Activated T-helper 17 cell treated with anti-CD3 and anti-CD28 coated beads, Interleukin-2, amount 50 U/mL, for 72 hours (primary cell): Measurements from ENCODE around the gene DOCK3. TPM values are rescaled to one million over a fixed set of nuclear protein-coding genes. Genes with fewer than 3 reads are reported as not detected.
A peak's percentile ranks its signal among the peaks of the same experiment; 100 is the strongest.
"Not testable (repeated sequence)": the region's sequence is repeated elsewhere in the genome, so short reads cannot be mapped to it uniquely, and the experiment has no call there.

Experiments
- ATAC-seq: fragments of 150-1000 bp; cut with Tn5 transposase; replicated peaks from 2 replicates; pipeline ENCODE4 v1.10.0; 2021; ENCODE audit warnings: mild to moderate bottlenecking, moderate library complexity
- H3K27ac Mint-ChIP-seq: one replicate; pipeline ENCODE4 v1.8.0; 2022; ENCODE audit warnings: mixed read lengths
- H3K27me3 Mint-ChIP-seq: one replicate; pipeline ENCODE4 v1.8.0; 2022; ENCODE audit warnings: mixed read lengths
- H3K36me3 Mint-ChIP-seq: one replicate; pipeline ENCODE4 v1.8.0; 2022; ENCODE audit warnings: low read depth, mild to moderate bottlenecking, mixed read lengths
- H3K4me1 Mint-ChIP-seq: one replicate; pipeline ENCODE4 v1.8.0; 2022; ENCODE audit warnings: mixed read lengths
- H3K4me3 Mint-ChIP-seq: one replicate; pipeline ENCODE4 v1.8.0; 2022; ENCODE audit warnings: mild to moderate bottlenecking, mixed read lengths
- H3K9me3 Mint-ChIP-seq: one replicate; pipeline ENCODE4 v1.8.0; 2022; ENCODE audit warnings: mixed read lengths
- total RNA-seq, 2 donors: library from RNA; stranded (reverse); gene quantifications; one replicate each; pipeline ENCODE4 v1.2.3, GENCODE V29; 2022

Gene DOCK3
- total RNA-seq, 2 donors from 2014 or later: 3.8 to 7.8 TPM

- not testable (repeated sequence) for H3K9me3 Mint-ChIP-seq, H3K4me1 Mint-ChIP-seq, H3K4me3 Mint-ChIP-seq
Observed at GRCh38 chr3:51186446-51186845, 511.7 kb downstream of the DOCK3 start.

DNA sequence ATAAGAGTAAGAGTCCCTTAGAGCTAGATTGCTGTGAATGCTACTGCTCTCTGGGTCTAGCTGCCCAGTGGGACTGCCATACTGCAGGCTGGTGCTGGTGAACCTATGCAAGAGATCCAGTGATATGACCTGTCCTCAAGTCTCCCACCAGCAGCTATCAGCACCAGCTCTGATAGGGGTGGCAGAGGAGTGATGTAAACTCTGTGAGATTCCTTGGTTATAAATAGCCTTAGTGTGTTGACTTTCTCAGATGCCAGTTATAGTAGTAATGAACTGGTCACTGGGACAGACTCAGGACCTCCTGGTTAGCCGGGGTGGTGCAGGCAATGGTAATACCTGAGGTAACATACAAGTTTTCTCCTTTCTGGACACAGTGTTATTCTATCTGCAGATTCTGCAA lies 515.5 kb downstream of the DOCK3 start:
- H3K4me1 Mint-ChIP-seq: no peaks in the 10 kb centered on the region
- no peaks in the 10 kb centered on the region for H3K27me3 Mint-ChIP-seq
- H3K4me3 Mint-ChIP-seq: no peak overlapping the region
- no peak overlapping the region for H3K27ac Mint-ChIP-seq
- no peak for ATAC-seq
- H3K9me3 Mint-ChIP-seq: peaks cover 8% of the 10 kb centered on the region
- no peaks in the 10 kb centered on the region for H3K36me3 Mint-ChIP-seq

More at GRCh38 chr3:51186446-51186845, 511.7 kb downstream of the DOCK3 start:
- H3K27me3 Mint-ChIP-seq, ATAC-seq, H3K27ac Mint-ChIP-seq, H3K36me3 Mint-ChIP-seq: not testable (repeated sequence)

DNA sequence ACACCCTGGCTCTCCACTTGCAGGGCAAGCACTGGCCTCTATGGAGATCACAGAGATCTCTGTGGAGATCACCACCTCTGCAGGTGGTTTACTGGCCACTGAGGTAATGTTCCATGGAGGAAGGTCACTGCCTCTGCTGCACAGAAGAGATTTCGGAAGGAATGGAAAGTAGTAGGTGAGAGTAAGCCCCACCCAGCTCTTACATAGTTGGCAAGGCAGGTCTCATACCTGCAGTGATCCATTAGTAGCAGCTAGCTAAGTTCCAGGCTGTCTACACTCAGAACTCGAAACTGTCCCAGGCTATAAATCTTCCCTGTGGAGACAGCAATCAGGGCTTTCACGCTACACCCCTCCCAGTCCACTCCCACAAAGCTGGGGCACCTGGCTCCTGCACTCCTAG lies 516.1 kb downstream of the DOCK3 start:
- Mint-ChIP-seq H3K4me3 (no peak overlapping the region), H3K4me1 (no peaks in the 10 kb centered on the region), H3K36me3 (no peaks in the 10 kb centered on the region), H3K9me3 (peaks cover 5% of the 10 kb centered on the region), H3K27me3 (no peaks in the 10 kb centered on the region), H3K27ac (no peak overlapping the region)
- no peak for ATAC-seq

GRCh38 chr3:51191768-51192167 lies 517.0 kb downstream of the DOCK3 start:
- no peak overlapping the region for H3K27ac Mint-ChIP-seq
- H3K4me1 Mint-ChIP-seq: no peaks in the 10 kb centered on the region
- no peaks in the 10 kb centered on the region for H3K27me3 Mint-ChIP-seq

DNA sequence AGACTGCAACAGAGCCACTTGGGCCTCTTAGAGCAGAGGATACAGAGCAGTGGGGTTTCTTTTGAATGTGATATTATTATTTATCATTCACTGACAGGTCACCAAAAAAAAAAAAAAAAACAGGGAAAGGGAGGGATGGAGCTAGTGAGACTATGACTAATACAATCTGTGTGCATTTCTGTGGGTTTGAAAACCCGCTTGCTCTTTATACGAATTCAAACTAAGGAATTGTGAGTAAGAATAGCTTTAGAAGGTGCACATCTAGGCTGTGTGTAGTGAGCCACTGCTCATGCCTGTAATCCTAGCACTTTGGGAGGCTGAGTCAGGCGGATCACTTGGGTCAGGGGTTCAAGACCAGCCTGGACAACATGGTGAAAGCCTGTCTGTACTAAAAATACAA lies 523.8 kb downstream of the DOCK3 start:
- H3K4me1 Mint-ChIP-seq: no peaks in the 10 kb centered on the region
- H3K27ac Mint-ChIP-seq: no peak overlapping the region
- no peak overlapping the region for H3K4me3 Mint-ChIP-seq
- H3K27me3 Mint-ChIP-seq: no peaks in the 10 kb centered on the region
- H3K36me3 Mint-ChIP-seq: no peaks in the 10 kb centered on the region
- peaks cover 8% of the 10 kb centered on the region for H3K9me3 Mint-ChIP-seq
- no peak for ATAC-seq

More at GRCh38 chr3:51191768-51192167, 517.0 kb downstream of the DOCK3 start:
- peaks cover 5% of the 10 kb centered on the region for H3K9me3 Mint-ChIP-seq
- H3K4me3 Mint-ChIP-seq: no peak overlapping the region
- ATAC-seq: no peak
- H3K36me3 Mint-ChIP-seq: no peaks in the 10 kb centered on the region

GRCh38 chr3:51199296-51199695 lies 524.6 kb downstream of the DOCK3 start:
- ATAC-seq, H3K4me3 Mint-ChIP-seq, H3K36me3 Mint-ChIP-seq, H3K27ac Mint-ChIP-seq, H3K27me3 Mint-ChIP-seq, H3K4me1 Mint-ChIP-seq, H3K9me3 Mint-ChIP-seq: not testable (repeated sequence)

- ATAC-seq: no peak
- Mint-ChIP-seq H3K4me1 (no peaks in the 10 kb centered on the region), H3K9me3 (no peaks in the 10 kb centered on the region), H3K27me3 (no peaks in the 10 kb centered on the region), H3K4me3 (no peak overlapping the region), H3K36me3 (peaks cover 12% of the 10 kb centered on the region), H3K27ac (no peak overlapping the region)
Observed at GRCh38 chr3:51216291-51216690, 541.6 kb downstream of the DOCK3 start.

DNA sequence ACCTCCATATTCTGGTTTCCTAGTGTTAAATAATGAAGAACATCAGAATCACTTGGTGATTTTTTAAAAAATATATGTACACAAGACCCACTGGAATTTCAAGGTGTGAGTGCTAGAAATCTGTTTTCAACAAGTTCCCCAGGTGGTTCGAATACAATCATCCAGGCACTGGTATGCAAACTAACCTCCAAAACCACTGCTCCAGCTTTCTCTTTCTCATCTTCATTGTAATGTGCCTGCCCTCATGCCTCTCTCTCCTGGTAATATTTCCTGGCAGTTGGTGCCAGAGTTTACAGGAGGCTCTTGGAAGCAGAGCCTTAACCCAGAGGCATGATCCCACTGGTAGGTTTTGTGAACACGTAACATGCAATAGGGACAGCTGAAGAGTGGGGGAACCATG lies 547.2 kb downstream of the DOCK3 start:
- no peaks in the 10 kb centered on the region for H3K9me3 Mint-ChIP-seq
- no peaks in the 10 kb centered on the region for H3K36me3 Mint-ChIP-seq
- no peak overlapping the region for H3K4me3 Mint-ChIP-seq
- H3K27me3 Mint-ChIP-seq: no peaks in the 10 kb centered on the region
- no peaks in the 10 kb centered on the region for H3K4me1 Mint-ChIP-seq
- no peak for ATAC-seq
- H3K27ac Mint-ChIP-seq: no peak overlapping the region

DNA sequence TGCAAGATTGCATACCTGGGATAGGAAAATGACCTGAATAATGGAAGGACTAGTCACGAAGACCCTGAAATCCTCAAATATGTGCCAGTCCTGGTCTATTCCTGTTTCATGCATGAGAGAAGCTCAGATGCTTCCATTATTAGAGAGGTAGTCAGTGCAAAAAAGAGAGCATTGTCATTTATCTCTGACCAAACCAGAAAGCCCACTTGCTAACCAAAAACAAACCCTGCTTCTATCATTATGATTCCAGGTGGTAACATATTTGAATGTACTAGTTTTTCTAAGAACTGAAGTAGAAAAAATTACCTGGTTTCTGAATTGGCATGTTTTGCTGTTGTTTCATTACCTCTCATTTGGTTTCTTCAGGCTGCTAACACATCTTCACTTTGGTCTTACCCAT lies 549.6 kb downstream of the DOCK3 start:
- Mint-ChIP-seq H3K36me3 (no peaks in the 10 kb centered on the region), H3K27ac (no peak overlapping the region), H3K4me3 (no peak overlapping the region), H3K9me3 (no peaks in the 10 kb centered on the region), H3K4me1 (no peaks in the 10 kb centered on the region), H3K27me3 (no peaks in the 10 kb centered on the region)
- ATAC-seq: no peak

GRCh38 chr3:51224843-51225242 lies 550.1 kb downstream of the DOCK3 start:
- H3K36me3 Mint-ChIP-seq: no peaks in the 10 kb centered on the region
- H3K27me3 Mint-ChIP-seq: no peaks in the 10 kb centered on the region
- no peak for ATAC-seq
- no peak overlapping the region for H3K27ac Mint-ChIP-seq
- no peaks in the 10 kb centered on the region for H3K9me3 Mint-ChIP-seq
- no peaks in the 10 kb centered on the region for H3K4me1 Mint-ChIP-seq
- H3K4me3 Mint-ChIP-seq: no peak overlapping the region

DNA sequence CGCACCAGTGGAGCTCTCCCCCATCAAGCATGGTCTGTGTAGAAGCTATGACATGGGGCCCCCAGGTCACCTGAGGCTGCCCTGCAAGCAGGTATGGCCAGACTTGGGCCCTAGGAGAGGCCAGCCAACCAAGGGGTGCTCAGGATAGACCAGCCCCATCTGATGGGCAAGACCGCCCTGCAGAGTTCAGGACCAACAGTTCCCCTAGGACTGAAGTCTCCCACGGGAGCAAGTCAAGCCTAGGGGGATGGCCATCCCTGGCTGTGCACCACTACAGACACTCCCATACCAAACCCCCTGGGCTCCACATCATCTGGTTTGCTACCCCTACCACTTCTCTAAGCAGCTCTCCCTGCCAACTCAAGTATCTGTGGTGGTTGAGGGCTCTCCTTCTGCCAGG lies 568.2 kb downstream of the DOCK3 start:
- H3K27me3 Mint-ChIP-seq: no peaks in the 10 kb centered on the region
- peaks cover 5% of the 10 kb centered on the region for H3K36me3 Mint-ChIP-seq
- no peak overlapping the region for H3K4me3 Mint-ChIP-seq
- no peak for ATAC-seq
- H3K4me1 Mint-ChIP-seq: no peaks in the 10 kb centered on the region
- H3K9me3 Mint-ChIP-seq: no peaks in the 10 kb centered on the region
- no peak overlapping the region for H3K27ac Mint-ChIP-seq

DNA sequence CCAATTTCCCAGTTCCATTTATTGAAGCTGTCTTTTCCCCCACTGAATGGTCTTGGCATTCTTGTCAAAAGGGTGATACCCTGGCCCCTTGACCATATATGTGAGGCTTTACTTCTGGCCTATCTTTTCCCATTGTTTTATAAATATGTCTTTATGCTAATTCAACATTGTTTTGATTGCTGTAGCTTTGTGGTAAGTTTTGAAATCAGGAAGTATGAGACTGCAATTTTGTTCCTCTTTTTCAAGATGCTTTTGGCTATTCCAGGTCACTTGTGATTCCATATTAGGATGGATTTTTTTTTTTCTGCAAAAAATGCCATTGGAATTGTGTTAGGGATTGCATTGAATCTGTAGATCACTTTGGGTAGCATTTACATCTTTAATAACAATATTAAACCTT lies 569.2 kb downstream of the DOCK3 start:
- Mint-ChIP-seq H3K9me3 (no peaks in the 10 kb centered on the region), H3K27me3 (no peaks in the 10 kb centered on the region), H3K36me3 (no peaks in the 10 kb centered on the region), H3K4me3 (no peak overlapping the region), H3K4me1 (no peaks in the 10 kb centered on the region), H3K27ac (no peak overlapping the region)
- ATAC-seq: no peak

DNA sequence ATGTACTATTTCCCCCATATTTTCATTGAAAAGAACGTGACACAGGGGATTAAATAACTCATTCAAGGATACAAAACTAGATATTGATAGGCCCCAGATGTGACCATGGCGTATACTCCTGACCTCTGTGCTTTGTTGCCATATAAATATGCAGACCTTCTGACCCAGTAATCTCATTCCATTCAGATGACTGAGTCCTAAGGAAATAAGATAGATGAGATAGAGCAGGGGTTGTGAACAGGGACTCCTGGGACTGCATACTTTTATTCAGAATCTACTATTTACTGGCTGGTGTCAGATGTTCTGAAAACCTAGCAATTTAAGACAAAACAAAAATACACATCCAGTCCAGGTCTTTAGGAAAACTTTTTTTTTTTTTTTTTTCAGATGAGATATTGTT lies 571.1 kb downstream of the DOCK3 start:
- no peaks in the 10 kb centered on the region for H3K4me1 Mint-ChIP-seq
- ATAC-seq: no peak
- no peaks in the 10 kb centered on the region for H3K36me3 Mint-ChIP-seq
- H3K27ac Mint-ChIP-seq: no peak overlapping the region
- no peaks in the 10 kb centered on the region for H3K27me3 Mint-ChIP-seq
- H3K4me3 Mint-ChIP-seq: no peak overlapping the region
- no peaks in the 10 kb centered on the region for H3K9me3 Mint-ChIP-seq

GRCh38 chr3:51257870-51258269 lies 583.1 kb downstream of the DOCK3 start:
- Mint-ChIP-seq H3K36me3 (no peaks in the 10 kb centered on the region), H3K4me1 (no peaks in the 10 kb centered on the region), H3K27me3 (no peaks in the 10 kb centered on the region), H3K4me3 (no peak overlapping the region), H3K9me3 (no peaks in the 10 kb centered on the region), H3K27ac (no peak overlapping the region)
- ATAC-seq: no peak

GRCh38 chr3:51264166-51264565 lies 589.4 kb downstream of the DOCK3 start:
- H3K4me3 Mint-ChIP-seq, ATAC-seq, H3K4me1 Mint-ChIP-seq, H3K9me3 Mint-ChIP-seq, H3K36me3 Mint-ChIP-seq, H3K27me3 Mint-ChIP-seq: not testable (repeated sequence)
- H3K27ac Mint-ChIP-seq: peak overlapping the region; percentile 48

DNA sequence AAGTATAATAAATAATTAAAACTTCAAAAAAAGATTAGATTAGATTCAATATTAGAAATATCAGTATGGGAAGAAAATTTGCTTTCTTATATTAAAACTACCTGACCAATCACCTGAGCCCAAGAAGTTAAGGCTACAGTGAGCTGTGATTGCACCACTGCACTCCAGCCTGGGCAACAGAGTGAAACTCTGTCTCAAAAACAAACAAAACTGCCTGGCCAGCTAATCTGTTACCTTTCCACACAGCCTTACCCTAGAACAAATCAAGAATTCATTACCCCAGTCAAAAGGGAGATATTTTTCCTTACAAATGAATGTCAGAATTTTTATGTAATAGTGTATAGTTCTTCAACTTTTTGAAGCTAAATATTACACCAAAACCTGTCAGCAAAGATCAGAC lies 593.4 kb downstream of the DOCK3 start:
- Mint-ChIP-seq H3K36me3 (no peaks in the 10 kb centered on the region), H3K9me3 (no peaks in the 10 kb centered on the region), H3K4me1 (peaks cover 8% of the 10 kb centered on the region), H3K4me3 (no peak overlapping the region), H3K27me3 (peaks cover 4% of the 10 kb centered on the region), H3K27ac (no peak overlapping the region)
- ATAC-seq: no peak
